OCI-LY3 (cell line): ENCODE data around the gene EPS8.

ENCODE experiments used
- EZH2phosphoT487 ChIP-seq: fragments of 200-600 bp; shearing (Covaris generic); IDR thresholded peaks from 2 replicates; pipeline ENCODE4 v1.6.1; 2018; ENCODE audit warnings: antibody characterized with exemption, mixed run types, low read depth
- TF ChIP-seq, protein P1 (sequence below): fragments of 200-600, 300-600 bp; sonication (generic); IDR thresholded peaks from 2 replicates; pipeline ENCODE4 v1.5.1; 2014; ENCODE audit warnings: antibody characterized with exemption, low read length, low read depth

DNA sequence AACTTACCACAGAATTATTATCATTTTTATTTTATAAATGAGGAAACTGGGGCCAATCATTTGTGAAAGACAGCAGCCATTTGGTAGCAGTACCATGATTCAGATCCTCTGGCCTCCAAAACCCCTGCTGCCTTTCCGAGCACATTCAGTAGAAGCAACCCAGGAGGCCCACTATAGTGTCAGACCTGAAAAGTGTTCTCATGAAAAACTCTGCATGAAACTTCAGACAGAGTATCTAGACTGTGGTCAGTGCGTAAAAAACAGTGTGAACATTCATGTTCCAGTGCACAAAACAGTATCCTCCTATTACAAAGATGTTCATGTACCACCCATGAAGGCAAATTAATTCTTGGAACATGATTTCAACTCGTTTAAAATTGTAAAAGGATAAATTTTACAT, 112.0 kb downstream of the EPS8 start:
- TF ChIP-seq, protein P1, sequence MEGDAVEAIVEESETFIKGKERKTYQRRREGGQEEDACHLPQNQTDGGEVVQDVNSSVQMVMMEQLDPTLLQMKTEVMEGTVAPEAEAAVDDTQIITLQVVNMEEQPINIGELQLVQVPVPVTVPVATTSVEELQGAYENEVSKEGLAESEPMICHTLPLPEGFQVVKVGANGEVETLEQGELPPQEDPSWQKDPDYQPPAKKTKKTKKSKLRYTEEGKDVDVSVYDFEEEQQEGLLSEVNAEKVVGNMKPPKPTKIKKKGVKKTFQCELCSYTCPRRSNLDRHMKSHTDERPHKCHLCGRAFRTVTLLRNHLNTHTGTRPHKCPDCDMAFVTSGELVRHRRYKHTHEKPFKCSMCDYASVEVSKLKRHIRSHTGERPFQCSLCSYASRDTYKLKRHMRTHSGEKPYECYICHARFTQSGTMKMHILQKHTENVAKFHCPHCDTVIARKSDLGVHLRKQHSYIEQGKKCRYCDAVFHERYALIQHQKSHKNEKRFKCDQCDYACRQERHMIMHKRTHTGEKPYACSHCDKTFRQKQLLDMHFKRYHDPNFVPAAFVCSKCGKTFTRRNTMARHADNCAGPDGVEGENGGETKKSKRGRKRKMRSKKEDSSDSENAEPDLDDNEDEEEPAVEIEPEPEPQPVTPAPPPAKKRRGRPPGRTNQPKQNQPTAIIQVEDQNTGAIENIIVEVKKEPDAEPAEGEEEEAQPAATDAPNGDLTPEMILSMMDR: no peak
- no peak for TF ChIP-seq EZH2phosphoT487
